Measurements from ENCODE around the gene PLXNA3.

Gene PLXNA3

GRCh38 chrX:154476821-154477220 is 18.7 kb downstream of the PLXNA3 start:
- H3K27ac ChIP-seq = no peak overlapping the region
- no peak for TF ChIP-seq CTCF (IDR thresholded peaks at IDR 0.05)
- H3K4me1 ChIP-seq (ENCODE audit: control insufficient read depth in 1 of 2, insufficient read depth in 1 of 2, low read depth in 1 of 2, low read length in 1 of 2) = peaks cover 5 to 14% of the 10 kb centered on the region in 2 experiments
- no peaks in the 10 kb centered on the region for H3K36me3 ChIP-seq
- H3K27me3 ChIP-seq = no peaks in the 10 kb centered on the region
- no peaks in the 10 kb centered on the region for H3K9me3 ChIP-seq
- no peak overlapping the region for H3K4me3 ChIP-seq (ENCODE audit: low read depth in 1 of 2, low read length in 1 of 2)

GRCh38 chrX:154477891-154478477 is 19.9 kb downstream of the PLXNA3 start:
- H3K27me3 ChIP-seq = no peaks in the 10 kb centered on the region
- no peak for TF ChIP-seq CTCF (IDR thresholded peaks at IDR 0.05)
- H3K4me3 ChIP-seq (ENCODE audit: low read depth in 1 of 2, low read length in 1 of 2) = peak overlapping the region; percentile 61 to 69
- peak overlapping the region; percentile 78 for H3K27ac ChIP-seq
- H3K36me3 ChIP-seq = no peaks in the 10 kb centered on the region
- H3K4me1 ChIP-seq (ENCODE audit: control insufficient read depth in 1 of 2, insufficient read depth in 1 of 2, low read depth in 1 of 2, low read length in 1 of 2) = peaks cover 5 to 14% of the 10 kb centered on the region in 2 experiments
- H3K9me3 ChIP-seq = no peaks in the 10 kb centered on the region

- peak; percentile 24 for TF ChIP-seq CTCF (IDR thresholded peaks at IDR 0.05)
- Histone ChIP-seq H3K4me1 (ENCODE audit: control insufficient read depth in 1 of 2, insufficient read depth in 1 of 2, low read depth in 1 of 2, low read length in 1 of 2) (peaks cover 5 to 14% of the 10 kb centered on the region in 2 experiments), H3K27ac (peak within 1 kb of the TSS; percentile 78), H3K4me3 (ENCODE audit: low read depth in 1 of 2, low read length in 1 of 2) (peak within 1 kb of the TSS; percentile 61 to 69), H3K9me3 (no peaks in the 10 kb centered on the region), H3K27me3 (no peaks in the 10 kb centered on the region), H3K36me3 (no peaks in the 10 kb centered on the region)
Measured at GRCh38 chrX:154478728-154479622, 20.9 kb downstream of the PLXNA3 start, which contains the start of gene LAGE3. Gene LAGE3, minus strand, starts transcription at chrX:154479281. Its CDS starts 366 bp downstream, at chrX:154478915.

- no peak overlapping the region for H3K27ac ChIP-seq
- no peak for TF ChIP-seq CTCF (IDR thresholded peaks at IDR 0.05)
- peaks cover 24 to 30% of the 10 kb centered on the region in 2 experiments for H3K4me1 ChIP-seq (ENCODE audit: control insufficient read depth in 1 of 2, insufficient read depth in 1 of 2, low read depth in 1 of 2, low read length in 1 of 2)
- H3K27me3 ChIP-seq = no peaks in the 10 kb centered on the region
- H3K36me3 ChIP-seq = no peaks in the 10 kb centered on the region
- no peaks in the 10 kb centered on the region for H3K9me3 ChIP-seq
- H3K4me3 ChIP-seq (ENCODE audit: low read depth in 1 of 2, low read length in 1 of 2) = no peak overlapping the region
Measured at GRCh38 chrX:154481195-154481594, 23.1 kb downstream of the PLXNA3 start.

- no peak overlapping the region for H3K27ac ChIP-seq
- no peaks in the 10 kb centered on the region for H3K9me3 ChIP-seq
- peaks cover 27 to 34% of the 10 kb centered on the region in 2 experiments for H3K4me1 ChIP-seq (ENCODE audit: control insufficient read depth in 1 of 2, insufficient read depth in 1 of 2, low read depth in 1 of 2, low read length in 1 of 2)
- H3K4me3 ChIP-seq (ENCODE audit: low read depth in 1 of 2, low read length in 1 of 2) = no peak overlapping the region
- TF ChIP-seq CTCF (IDR thresholded peaks at IDR 0.05) = no peak
- H3K36me3 ChIP-seq = no peaks in the 10 kb centered on the region
- no peaks in the 10 kb centered on the region for H3K27me3 ChIP-seq
Measured at GRCh38 chrX:154481911-154482601, 24.0 kb downstream of the PLXNA3 start.

All from neutrophil (primary cell).